MM.1S (cell line): ENCODE data around the gene RPH3AL.

Experiments used
- DNase-seq: peaks from one replicate; pipeline ENCODE4 v3.0.0-alpha.2; 2015
- H2AFZ ChIP-seq: fragments of 300-600 bp; sonication (generic); 2 replicates; pipeline ENCODE4 v1.6.0; 2016; ENCODE audit warnings: antibody characterized with exemption, low read length
- H3F3A ChIP-seq: fragments of 300-600 bp; sonication (generic); 2 replicates; pipeline ENCODE4 v1.6.1; 2016; ENCODE audit warnings: mild to moderate bottlenecking, antibody characterized with exemption, low read length, moderate library complexity, mixed read lengths; ENCODE audit not compliant: insufficient read depth
- H3K27ac ChIP-seq: fragments of 300-600 bp; sonication (generic); 2 replicates; pipeline ENCODE4 v1.5.1; 2016; ENCODE audit warnings: mild to moderate bottlenecking, low read length
- H3K27me3 ChIP-seq: fragments of 300-600 bp; sonication (generic); replicated peaks from 2 replicates; pipeline ENCODE4 v1.6.0; 2016; ENCODE audit warnings: low read length; ENCODE audit not compliant: insufficient read depth
- H3K36me3 ChIP-seq: fragments of 300-600 bp; sonication (generic); replicated peaks from 2 replicates; pipeline ENCODE4 v1.6.1; 2016; ENCODE audit warnings: mild to moderate bottlenecking, low read length, mixed read lengths; ENCODE audit not compliant: insufficient read depth
- H3K4me1 ChIP-seq: fragments of 300-600 bp; sonication (generic); 2 replicates; pipeline ENCODE4 v1.6.1; 2016; ENCODE audit warnings: low read length, mixed read lengths
- H3K4me2 ChIP-seq: fragments of 300-600 bp; sonication (generic); 2 replicates; pipeline ENCODE4 v1.6.0; 2016; ENCODE audit warnings: low read depth, low read length
- H3K4me3 ChIP-seq: fragments of 300-600 bp; sonication (generic); 2 replicates; pipeline ENCODE4 v1.5.1; 2016; ENCODE audit warnings: low read length, mixed read lengths
- H3K79me2 ChIP-seq: fragments of 300-600 bp; sonication (generic); 2 replicates; pipeline ENCODE4 v1.6.1; 2016; ENCODE audit warnings: mixed run types, low read length, mixed read lengths
- H3K9ac ChIP-seq: fragments of 300-600 bp; sonication (generic); 2 replicates; pipeline ENCODE4 v1.6.1; 2016; ENCODE audit warnings: low read length, mixed read lengths
- H3K9me2 ChIP-seq: fragments of 300-600 bp; sonication (generic); replicated peaks from 2 replicates; pipeline ENCODE4 v1.6.1; 2016; ENCODE audit warnings: mild to moderate bottlenecking, low read length, mixed read lengths; ENCODE audit not compliant: insufficient read depth
- H3K9me3 ChIP-seq: fragments of 300-600 bp; sonication (generic); replicated peaks from 2 replicates; pipeline ENCODE4 v1.6.1; 2016; ENCODE audit warnings: mild to moderate bottlenecking, low read length, mixed read lengths; ENCODE audit not compliant: insufficient read depth
- H4K20me1 ChIP-seq: fragments of 300-600 bp; sonication (generic); 2 replicates; pipeline ENCODE4 v1.6.1; 2016; ENCODE audit warnings: mild to moderate bottlenecking, low read length, moderate library complexity, mixed read lengths; ENCODE audit not compliant: insufficient read depth
- CTCF ChIP-seq: fragments of 300-600 bp; sonication (generic); IDR thresholded peaks from 2 replicates; pipeline ENCODE4 v1.5.1; 2016; ENCODE audit warnings: antibody characterized with exemption, low read length, mixed read lengths
- EZH2 ChIP-seq: fragments of 300-600 bp; sonication (generic); optimal IDR thresholded peaks from 2 replicates; pipeline ENCODE3; 2017; ENCODE audit warnings: low read depth, mild to moderate bottlenecking, antibody characterized with exemption, low read length, mixed read lengths
- EZH2phosphoT487 ChIP-seq: fragments of 300-600 bp; sonication (generic); IDR thresholded peaks from 2 replicates; pipeline ENCODE4 v1.6.1; 2018; ENCODE audit warnings: antibody characterized with exemption, low read length

RPH3AL gene

GRCh38 chr17:281365-281999, 71.1 kb downstream of the RPH3AL start:
- Histone ChIP-seq H3K27ac (no peak overlapping the region), H2AFZ (no peak overlapping the region), H3K36me3 (no peaks in the 10 kb centered on the region), H3K79me2 (no peaks in the 10 kb centered on the region), H4K20me1 (no peaks in the 10 kb centered on the region), H3K27me3 (peaks cover 95% of the 10 kb centered on the region), H3K9ac (no peak overlapping the region), H3K4me2 (no peak overlapping the region), H3K4me1 (no peaks in the 10 kb centered on the region), H3K4me3 (no peak overlapping the region), H3F3A (no peaks in the 10 kb centered on the region), H3K9me3 (no peaks in the 10 kb centered on the region), H3K9me2 (no peaks in the 10 kb centered on the region)
- DNase-seq = no peak
- TF ChIP-seq EZH2 (no peak), CTCF (no peak), EZH2phosphoT487 (no peak)

- no peak overlapping the region for H3K4me2 ChIP-seq
- H3K9me2 ChIP-seq = no peaks in the 10 kb centered on the region
- H3F3A ChIP-seq = no peaks in the 10 kb centered on the region
- H3K9ac ChIP-seq = no peak overlapping the region
- no peaks in the 10 kb centered on the region for H3K9me3 ChIP-seq
- no peak overlapping the region for H3K4me3 ChIP-seq
- no peaks in the 10 kb centered on the region for H4K20me1 ChIP-seq
- TF ChIP-seq EZH2 = no peak
- TF ChIP-seq EZH2phosphoT487 = no peak
- no peak for TF ChIP-seq CTCF
- no peak overlapping the region for H3K27ac ChIP-seq
- no peaks in the 10 kb centered on the region for H3K4me1 ChIP-seq
- H3K36me3 ChIP-seq = no peaks in the 10 kb centered on the region
- H2AFZ ChIP-seq = no peak overlapping the region
- no peak for DNase-seq
- H3K27me3 ChIP-seq = peaks cover 95% of the 10 kb centered on the region
- H3K79me2 ChIP-seq = no peaks in the 10 kb centered on the region
Observed at GRCh38 chr17:280901-281300, 71.7 kb downstream of the RPH3AL start.

GRCh38 chr17:280216-280615, 72.4 kb downstream of the RPH3AL start:
- TF ChIP-seq CTCF (no peak), EZH2 (no peak), EZH2phosphoT487 (no peak)
- no peaks in the 10 kb centered on the region for H3K36me3 ChIP-seq
- no peak overlapping the region for H3K27ac ChIP-seq
- H3K79me2 ChIP-seq = no peaks in the 10 kb centered on the region
- no peaks in the 10 kb centered on the region for H3F3A ChIP-seq
- H3K4me2 ChIP-seq = no peak overlapping the region
- H3K9me3 ChIP-seq = no peaks in the 10 kb centered on the region
- H4K20me1 ChIP-seq = no peaks in the 10 kb centered on the region
- no peaks in the 10 kb centered on the region for H3K9me2 ChIP-seq
- no peak overlapping the region for H3K9ac ChIP-seq
- H3K4me1 ChIP-seq = no peaks in the 10 kb centered on the region
- no peak for DNase-seq
- H3K4me3 ChIP-seq = no peak overlapping the region
- H2AFZ ChIP-seq = no peak overlapping the region
- peaks cover 95% of the 10 kb centered on the region for H3K27me3 ChIP-seq
